Liver (tissue), 9 donors: ENCODE results near the gene ELP4. TPM values are rescaled to one million over a fixed set of nuclear protein-coding genes. Genes with fewer than 3 reads are reported as not detected.

Experiments
- DNase-seq: peaks from one replicate; pipeline ENCODE4 v3.0.0-alpha.2; 2017; ENCODE audit warnings: low spot score
- H3K27ac ChIP-seq, 2 donors: one replicate each; pipeline ENCODE4 v1.7.0; 2013; ENCODE audit warnings: inconsistent platforms in 2 of 2, low read length in 2 of 2, control low read depth in 1 of 2, low read depth in 1 of 2, mild to moderate bottlenecking in 1 of 2
- H3K27me3 ChIP-seq, 4 donors: one replicate each; pipeline versions ENCODE4 v1.6.1 to v1.7.0; 2013; ENCODE audit warnings: low read length in 3 of 4, inconsistent platforms in 1 of 4, mild to moderate bottlenecking in 1 of 4, moderate library complexity in 1 of 4; ENCODE audit not compliant: control insufficient read depth in 4 of 4, insufficient read depth in 4 of 4
- H3K36me3 ChIP-seq, 4 donors: one replicate each; pipeline versions ENCODE4 v1.6.1 to v1.7.0; 2013; ENCODE audit warnings: low read length in 3 of 4, mild to moderate bottlenecking in 3 of 4, low read depth in 1 of 4, moderate library complexity in 1 of 4; ENCODE audit not compliant: control insufficient read depth in 4 of 4, insufficient read depth in 3 of 4
- H3K4me1 ChIP-seq, 4 donors: one replicate each; pipeline versions ENCODE4 v1.6.1 to v1.7.0; 2013; ENCODE audit warnings: low read length in 3 of 4, mild to moderate bottlenecking in 3 of 4, moderate library complexity in 1 of 4; ENCODE audit not compliant: control insufficient read depth in 4 of 4, insufficient read depth in 4 of 4
- H3K4me3 ChIP-seq, 3 donors: one replicate each; pipeline versions ENCODE4 v1.6.1 to v1.7.0; 2013; ENCODE audit warnings: low read length in 3 of 3, control low read depth in 1 of 3, low read depth in 1 of 3, mild to moderate bottlenecking in 1 of 3
- H3K9ac ChIP-seq, 2 donors: one replicate each; pipeline ENCODE4 v1.7.0; 2013; ENCODE audit warnings: low read length in 2 of 2, mild to moderate bottlenecking in 2 of 2, moderate library complexity in 2 of 2, control low read depth in 1 of 2, low read depth in 1 of 2
- H3K9me3 ChIP-seq, 4 donors: one replicate each; pipeline versions ENCODE4 v1.6.1 to v1.7.0; 2013; ENCODE audit warnings: low read length in 3 of 4; ENCODE audit not compliant: control insufficient read depth in 4 of 4
- ATF3 ChIP-seq: IDR thresholded peaks from 2 replicates; pipeline ENCODE4 v1.6.1; 2016; ENCODE audit warnings: antibody characterized with exemption
- CTCF ChIP-seq: fragments of 150-350 bp; IDR thresholded peaks from 2 replicates; pipeline ENCODE4 v1.5.1; 2017; ENCODE audit warnings: improper control_type of control experiment, low read depth, low read length; ENCODE audit not compliant: missing input control
- EGR1 ChIP-seq, 2 donors: IDR thresholded peaks; 2 replicates each; pipeline ENCODE4 v1.6.1; 2016 to 2018; ENCODE audit warnings: antibody characterized with exemption in 2 of 2, low read depth in 2 of 2
- FOXA1 ChIP-seq: IDR thresholded peaks from 2 replicates; pipeline ENCODE4 v1.6.1; 2016; ENCODE audit warnings: antibody characterized with exemption
- FOXA2 ChIP-seq: IDR thresholded peaks from 2 replicates; pipeline ENCODE4 v1.6.1; 2016; ENCODE audit warnings: antibody characterized with exemption
- GABPA ChIP-seq, 2 donors: IDR thresholded peaks in 1 of 2; conservative IDR thresholded peaks in 1 of 2; 2 replicates each; pipeline ENCODE4 v1.6.1; 2016; ENCODE audit warnings: antibody characterized with exemption in 2 of 2, mild to moderate bottlenecking in 1 of 2, moderate library complexity in 1 of 2
- HNF4G ChIP-seq: IDR thresholded peaks from 2 replicates; pipeline ENCODE4 v1.6.1; 2016; ENCODE audit warnings: antibody characterized with exemption
- JUND ChIP-seq, 2 donors: IDR thresholded peaks; 2 replicates each; pipeline ENCODE4 v1.6.1; 2016; ENCODE audit warnings: antibody characterized with exemption in 2 of 2
- MAX ChIP-seq: IDR thresholded peaks from 2 replicates; pipeline ENCODE4 v1.6.1; 2016; ENCODE audit warnings: antibody characterized with exemption
- NR2F2 ChIP-seq: IDR thresholded peaks from 2 replicates; pipeline ENCODE4 v1.6.1; 2016; ENCODE audit warnings: antibody characterized with exemption
- REST ChIP-seq: IDR thresholded peaks from 2 replicates; pipeline ENCODE4 v1.6.1; 2016; ENCODE audit warnings: antibody characterized with exemption, mild to moderate bottlenecking
- RXRA ChIP-seq, 2 donors: IDR thresholded peaks; 2 replicates each; pipeline ENCODE4 v1.6.1; 2017 to 2018; ENCODE audit warnings: antibody characterized with exemption in 2 of 2, mild to moderate bottlenecking in 1 of 2
- SP1 ChIP-seq: IDR thresholded peaks from 2 replicates; pipeline ENCODE4 v1.6.1; 2018; ENCODE audit warnings: antibody characterized with exemption, mild to moderate bottlenecking
- TAF1 ChIP-seq: conservative IDR thresholded peaks from 2 replicates; pipeline ENCODE4 v1.6.1; 2016; ENCODE audit warnings: antibody characterized with exemption, mild to moderate bottlenecking
- YY1 ChIP-seq: IDR thresholded peaks from 2 replicates; pipeline ENCODE4 v1.6.1; 2016; ENCODE audit warnings: antibody characterized with exemption, mild to moderate bottlenecking
- WGBS: extraction: QIAGEN DNeasy Blood & Tissue Kit; methylation state at CpG from one replicate; pipeline ENCODE4 v1.1.7; 2013; 5-methylcytosine and 5-hydroxymethylcytosine counted together
- polyA plus RNA-seq, 2 donors: library from polyadenylated mRNA; stranded (reverse) in 1 of 2; unstranded in 1 of 2; fragments of 200-250 nt in 1 of 2; fragments of >200 nt in 1 of 2; fragmentation: Nextera tagmentation in 1 of 2; extraction: Ambion mirVana in 1 of 2; gene quantifications; one replicate each; pipeline versions ENCODE4 v1.2.1 to v1.2.3, GENCODE V29; 2013 to 2015
- total RNA-seq, 2 donors: library from RNA; depleted of rRNA; stranded (reverse); fragments of >200 nt; gene quantifications; one replicate each; pipeline ENCODE4 v1.2.3, GENCODE V29; 2014
- donor health status: healthy.
- donor health status: healthy.
- donor health status: healthy.
- donor health status: healthy.
- donor health status: healthy.

Gene ELP4
- total and polyA plus RNA-seq, 4 donors = 6.0 to 18.8 (median 12.5) TPM

DNA sequence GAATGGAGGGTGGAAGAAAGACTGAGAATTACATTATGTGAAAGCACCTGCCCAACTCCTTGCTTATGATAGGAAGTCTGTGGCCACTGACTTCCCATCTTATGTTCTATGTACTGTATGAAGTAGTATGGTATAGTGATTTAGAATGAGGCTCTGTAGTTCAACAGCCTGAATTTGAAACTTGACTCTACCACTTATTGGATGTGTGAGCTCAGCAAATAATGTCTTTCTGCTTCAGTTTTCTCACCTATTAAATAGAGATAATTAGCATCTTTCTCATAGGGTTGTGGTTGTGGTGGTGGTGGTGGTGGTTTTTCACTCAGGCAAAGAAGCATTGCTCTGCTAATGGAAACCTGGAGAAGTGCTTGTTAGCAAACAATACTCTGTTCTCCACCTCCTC is 180.0 kb downstream of the ELP4 start:
- Histone ChIP-seq H3K27ac (no peak overlapping the region), H3K9me3 (no peaks in the 10 kb centered on the region), H3K9ac (no peak overlapping the region), H3K4me3 (no peak overlapping the region), H3K36me3 (no peaks in the 10 kb centered on the region), H3K27me3 (no peaks in the 10 kb centered on the region), H3K4me1 (no peaks in the 10 kb centered on the region)
- TF ChIP-seq RXRA (IDR thresholded peaks at IDR 0.05) = no peak
- no peak for TF ChIP-seq MAX
- no peak for TF ChIP-seq FOXA2
- no peak for TF ChIP-seq REST
- no peak for TF ChIP-seq GABPA (IDR thresholded peaks at IDR 0.05 in 1 of 2, conservative IDR thresholded peaks at IDR 0.05 in 1 of 2)
- no peak for TF ChIP-seq CTCF
- no peak for TF ChIP-seq SP1
- no peak for DNase-seq

DNA sequence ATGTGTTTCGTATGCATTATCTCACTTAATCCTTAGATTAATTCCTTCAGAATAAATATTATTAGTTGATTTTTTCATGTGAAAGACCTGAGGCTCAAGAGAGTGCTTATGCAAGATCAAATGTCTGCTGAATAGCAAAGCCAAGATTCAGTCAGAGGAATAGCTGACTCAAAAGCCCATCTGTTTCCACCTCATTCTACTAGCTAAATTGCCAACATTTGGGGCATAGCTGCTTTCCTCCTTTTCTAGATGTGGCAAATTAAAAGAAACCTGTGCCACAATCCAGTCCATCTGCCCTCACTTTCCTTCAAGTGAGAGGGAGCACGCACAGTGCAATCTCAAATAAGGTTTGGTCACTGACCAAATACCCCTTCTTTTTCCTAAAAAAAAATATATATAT is 180.5 kb downstream of the ELP4 start:
- 93% methylated on average over 2 of the region's 2 CpGs for WGBS

More for the DNA sequence above, 180.5 kb downstream of the ELP4 start:
- Histone ChIP-seq H3K9me3 (no peaks in the 10 kb centered on the region), H3K4me1 (no peaks in the 10 kb centered on the region), H3K27me3 (no peaks in the 10 kb centered on the region), H3K4me3 (no peak overlapping the region), H3K36me3 (no peaks in the 10 kb centered on the region), H3K9ac (no peak overlapping the region), H3K27ac (no peak overlapping the region)
- no peak for DNase-seq
- TF ChIP-seq ATF3 (no peak), JUND (IDR thresholded peaks at IDR 0.05) (no peak), YY1 (no peak), EGR1 (IDR thresholded peaks at IDR 0.05; ENCODE audit: low read depth in 2 of 2) (no peak), SP1 (no peak), FOXA1 (no peak), CTCF (no peak), HNF4G (no peak), REST (no peak), TAF1 (no peak), GABPA (IDR thresholded peaks at IDR 0.05 in 1 of 2, conservative IDR thresholded peaks at IDR 0.05 in 1 of 2) (no peak), NR2F2 (no peak)
